ENCODE measurements around the gene TUBGCP3.
A peak's percentile ranks its signal among the peaks of the same experiment; 100 is the strongest.

TUBGCP3 gene

DNA sequence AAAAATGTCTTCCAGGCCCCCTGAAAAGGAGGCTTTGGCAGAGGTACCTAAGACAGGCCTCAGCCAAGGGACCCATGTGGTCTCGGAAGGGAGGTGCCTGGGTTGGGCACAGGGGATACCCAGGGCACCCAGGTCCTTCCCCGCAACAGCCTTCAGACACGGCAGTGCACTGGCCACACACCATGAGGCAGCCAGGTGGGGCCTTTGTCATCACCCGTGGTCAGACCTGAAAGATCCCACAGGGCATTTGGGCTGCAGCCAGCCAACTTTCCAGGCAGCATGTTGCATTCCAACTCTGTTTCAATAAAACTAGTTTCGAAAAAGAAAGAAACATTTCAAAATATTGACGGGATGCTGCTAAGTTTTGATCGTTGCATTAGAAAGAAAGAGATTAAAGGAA lies 4.7 kb upstream of the TUBGCP3 start:
- no peak for DNase-seq
- H3K4me1 ChIP-seq (ENCODE audit: control insufficient read depth, insufficient read depth, low read length, poor library complexity, severe bottlenecking), result peaks cover 7% of the 10 kb centered on the region
- H3K9me3 ChIP-seq (ENCODE audit: control insufficient read depth, low read length), result no peaks in the 10 kb centered on the region
- no peaks in the 10 kb centered on the region for H3K36me3 ChIP-seq (ENCODE audit: control insufficient read depth, insufficient read depth, low read length)
- H3K27ac ChIP-seq (ENCODE audit: insufficient read depth, low read length, poor library complexity, severe bottlenecking), result no peak overlapping the region
- no peaks in the 10 kb centered on the region for H3K27me3 ChIP-seq (replicated peaks; ENCODE audit: control insufficient read depth, insufficient read depth, low read length, poor library complexity, severe bottlenecking)
- no peak overlapping the region for H3K4me3 ChIP-seq (ENCODE audit: insufficient read depth, low read depth, low read length, poor library complexity, severe bottlenecking)

DNA sequence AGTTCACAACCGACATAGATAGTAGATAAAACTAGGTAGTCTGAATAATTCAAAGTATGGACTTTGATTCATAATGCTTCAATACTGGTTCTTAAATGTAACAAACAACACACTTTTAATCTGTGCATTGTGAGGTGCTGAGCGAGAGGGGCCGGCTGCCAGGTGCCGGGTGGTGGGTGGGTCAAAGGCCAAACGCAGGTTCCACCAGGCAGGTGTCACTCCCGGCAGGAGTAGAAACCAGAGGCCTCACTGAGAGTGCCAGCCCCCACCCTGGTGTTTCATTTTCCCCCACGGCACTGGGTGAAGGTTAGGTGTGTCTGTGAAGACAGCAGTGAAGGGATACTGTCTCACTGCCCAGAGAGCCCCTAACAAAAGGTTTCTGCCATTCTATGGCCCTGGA lies 4.2 kb upstream of the TUBGCP3 start:
- Histone ChIP-seq H3K4me1 (ENCODE audit: control insufficient read depth, insufficient read depth, low read length, poor library complexity, severe bottlenecking) (peaks cover 7% of the 10 kb centered on the region), H3K4me3 (ENCODE audit: insufficient read depth, low read depth, low read length, poor library complexity, severe bottlenecking) (no peak overlapping the region), H3K27me3 (replicated peaks; ENCODE audit: control insufficient read depth, insufficient read depth, low read length, poor library complexity, severe bottlenecking) (no peaks in the 10 kb centered on the region), H3K9me3 (ENCODE audit: control insufficient read depth, low read length) (no peaks in the 10 kb centered on the region), H3K36me3 (ENCODE audit: control insufficient read depth, insufficient read depth, low read length) (no peaks in the 10 kb centered on the region), H3K27ac (ENCODE audit: insufficient read depth, low read length, poor library complexity, severe bottlenecking) (no peak overlapping the region)
- no peak for DNase-seq

DNA sequence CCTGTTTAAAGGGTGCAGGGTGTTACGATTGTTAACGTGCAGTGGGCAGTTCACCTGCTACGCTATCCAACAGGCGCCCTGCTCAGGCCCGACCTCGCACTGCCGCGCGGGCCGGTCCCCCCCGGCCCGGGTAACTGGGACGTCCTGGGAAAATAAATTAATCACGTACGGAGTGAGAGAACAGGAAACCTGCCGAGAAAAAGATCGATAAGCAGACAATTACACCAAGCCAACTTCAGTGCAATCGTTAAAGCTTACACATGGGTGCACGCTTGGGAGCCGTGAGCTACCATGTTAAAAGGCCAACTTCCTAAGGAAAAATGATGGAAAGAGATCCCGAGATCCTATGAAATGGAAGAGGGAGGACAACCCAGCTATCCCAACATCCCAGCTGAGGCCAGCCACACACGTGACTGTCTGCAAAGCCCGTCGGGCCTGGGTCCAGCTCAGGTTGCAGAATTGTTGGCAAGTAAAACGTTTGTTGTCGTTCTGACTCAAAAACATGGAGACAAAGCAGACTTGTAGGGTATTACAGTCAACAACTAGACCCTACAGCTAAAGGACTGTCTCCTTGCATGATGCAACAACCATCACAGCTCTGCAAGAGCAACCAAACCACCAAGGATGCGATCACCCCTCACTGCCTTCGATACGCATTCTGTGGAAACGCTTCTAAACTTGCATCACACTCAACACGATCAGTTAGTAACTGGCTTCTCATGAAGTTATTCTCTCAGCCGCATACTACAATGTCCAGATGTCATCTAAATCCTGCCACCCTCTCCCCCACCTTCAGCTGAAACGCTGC lies 741 bp upstream of the TUBGCP3 start:
- Histone ChIP-seq H3K9me3 (ENCODE audit: control insufficient read depth, low read length) (no peaks in the 10 kb centered on the region), H3K27me3 (replicated peaks; ENCODE audit: control insufficient read depth, insufficient read depth, low read length, poor library complexity, severe bottlenecking) (no peaks in the 10 kb centered on the region), H3K36me3 (ENCODE audit: control insufficient read depth, insufficient read depth, low read length) (no peaks in the 10 kb centered on the region), H3K4me3 (ENCODE audit: insufficient read depth, low read depth, low read length, poor library complexity, severe bottlenecking) (peak overlapping the region; percentile 97), H3K27ac (ENCODE audit: insufficient read depth, low read length, poor library complexity, severe bottlenecking) (peak overlapping the region; percentile 68), H3K4me1 (ENCODE audit: control insufficient read depth, insufficient read depth, low read length, poor library complexity, severe bottlenecking) (peaks cover 7% of the 10 kb centered on the region)
- DNase-seq, result no peak

DNA sequence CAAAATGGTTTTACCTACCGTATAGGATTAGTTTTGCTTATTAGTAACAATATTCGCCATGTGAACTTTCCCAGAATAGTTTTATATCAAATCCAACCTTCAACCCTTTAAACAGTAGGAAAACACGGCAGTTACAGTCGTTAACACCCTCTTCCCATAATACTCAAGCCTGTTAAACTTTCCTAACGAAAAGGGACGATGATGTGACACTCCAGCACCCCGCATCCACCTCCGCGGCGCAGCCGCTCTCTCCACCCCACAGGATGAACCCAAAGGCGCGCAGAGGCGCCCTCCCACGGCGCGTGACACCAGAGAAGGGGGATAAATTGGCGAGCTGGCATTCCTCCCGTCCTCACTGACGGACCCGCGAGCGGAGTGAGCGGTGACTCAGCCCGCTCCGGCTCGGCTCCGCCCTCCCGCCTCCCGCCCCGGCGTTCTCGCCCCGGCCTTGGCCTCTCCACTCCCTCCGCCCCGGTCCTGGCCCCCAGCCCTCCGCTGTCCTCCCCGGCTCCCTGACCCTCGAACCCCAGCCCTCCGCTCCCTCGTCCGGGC lies 665 bp downstream of the TUBGCP3 start:
- Histone ChIP-seq H3K4me3 (ENCODE audit: insufficient read depth, low read depth, low read length, poor library complexity, severe bottlenecking) (peak overlapping the region; percentile 97), H3K27ac (ENCODE audit: insufficient read depth, low read length, poor library complexity, severe bottlenecking) (peak overlapping the region; percentile 68), H3K27me3 (replicated peaks; ENCODE audit: control insufficient read depth, insufficient read depth, low read length, poor library complexity, severe bottlenecking) (no peaks in the 10 kb centered on the region), H3K4me1 (ENCODE audit: control insufficient read depth, insufficient read depth, low read length, poor library complexity, severe bottlenecking) (peaks cover 7% of the 10 kb centered on the region), H3K9me3 (ENCODE audit: control insufficient read depth, low read length) (no peaks in the 10 kb centered on the region), H3K36me3 (ENCODE audit: control insufficient read depth, insufficient read depth, low read length) (no peaks in the 10 kb centered on the region)
- peak; percentile 41 to 55 (median 51) for DNase-seq

DNA sequence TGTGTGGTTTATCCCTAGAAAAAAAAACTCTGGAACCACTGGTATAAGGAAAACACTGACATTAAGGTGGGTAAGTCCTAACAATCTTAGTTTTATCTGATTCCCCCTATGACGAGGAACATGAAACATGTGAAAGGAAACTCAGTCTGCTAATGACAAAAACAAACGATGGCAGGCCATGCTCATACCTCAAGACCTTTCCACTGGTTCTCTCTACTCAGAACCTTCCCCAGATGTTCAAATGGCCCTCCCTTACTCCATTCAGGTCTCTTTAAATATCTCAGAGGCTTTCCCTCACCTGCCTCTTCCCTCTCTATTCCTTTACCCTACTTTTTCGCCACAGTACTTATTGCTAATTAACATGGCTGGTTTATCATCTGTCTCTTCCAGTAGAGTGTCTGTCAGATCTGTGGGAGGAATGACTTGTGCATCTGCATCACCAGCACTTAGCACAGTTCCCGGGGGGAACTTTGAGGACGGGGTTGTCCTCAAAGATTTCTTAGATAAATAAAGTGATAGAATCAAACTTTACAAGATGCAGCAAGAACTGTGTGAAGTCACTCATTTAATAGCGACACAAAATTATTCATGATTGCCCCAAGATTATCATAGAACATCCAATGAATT lies 1.5 kb downstream of the TUBGCP3 start:
- peaks cover 7% of the 10 kb centered on the region for H3K4me1 ChIP-seq (ENCODE audit: control insufficient read depth, insufficient read depth, low read length, poor library complexity, severe bottlenecking)
- H3K27ac ChIP-seq (ENCODE audit: insufficient read depth, low read length, poor library complexity, severe bottlenecking), result no peak overlapping the region
- DNase-seq, result no peak
- no peaks in the 10 kb centered on the region for H3K9me3 ChIP-seq (ENCODE audit: control insufficient read depth, low read length)
- no peaks in the 10 kb centered on the region for H3K27me3 ChIP-seq (replicated peaks; ENCODE audit: control insufficient read depth, insufficient read depth, low read length, poor library complexity, severe bottlenecking)
- no peaks in the 10 kb centered on the region for H3K36me3 ChIP-seq (ENCODE audit: control insufficient read depth, insufficient read depth, low read length)
- peak overlapping the region; percentile 97 for H3K4me3 ChIP-seq (ENCODE audit: insufficient read depth, low read depth, low read length, poor library complexity, severe bottlenecking)

DNA sequence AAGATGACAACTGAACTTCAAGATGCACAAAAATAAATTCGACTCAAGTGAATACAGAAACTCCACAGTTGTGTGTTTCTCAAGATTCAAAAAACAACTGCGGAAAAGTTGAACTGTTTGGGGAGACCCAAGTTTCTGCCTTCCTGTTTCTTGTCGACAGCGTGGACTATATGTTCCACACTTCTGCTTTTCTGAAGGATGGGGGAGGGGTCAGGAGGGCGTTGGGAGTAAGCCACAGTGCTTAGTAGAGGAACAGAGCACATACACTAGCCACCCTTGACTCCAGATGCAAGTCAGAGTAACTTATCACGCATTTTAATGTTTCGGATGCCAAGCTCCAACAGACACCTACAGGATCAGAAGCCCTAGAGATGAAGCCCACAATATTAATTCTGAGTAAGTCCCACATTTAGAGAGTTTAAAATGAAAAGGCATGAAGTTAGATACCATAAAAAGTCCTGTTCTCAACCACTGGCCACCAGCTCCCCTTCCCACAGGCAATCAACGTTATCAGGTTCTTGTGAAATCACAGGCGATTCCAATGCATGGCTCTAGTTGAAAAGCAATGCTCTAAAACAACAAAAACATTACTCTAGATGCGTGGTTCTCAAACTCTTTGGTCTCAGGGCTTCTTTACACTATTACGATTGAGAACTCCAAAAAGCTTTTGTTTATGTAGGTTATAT lies 4.2 kb downstream of the TUBGCP3 start:
- Histone ChIP-seq H3K4me1 (ENCODE audit: control insufficient read depth, insufficient read depth, low read length, poor library complexity, severe bottlenecking) (peaks cover 7% of the 10 kb centered on the region), H3K36me3 (ENCODE audit: control insufficient read depth, insufficient read depth, low read length) (no peaks in the 10 kb centered on the region), H3K27ac (ENCODE audit: insufficient read depth, low read length, poor library complexity, severe bottlenecking) (no peak overlapping the region), H3K9me3 (ENCODE audit: control insufficient read depth, low read length) (no peaks in the 10 kb centered on the region), H3K4me3 (ENCODE audit: insufficient read depth, low read depth, low read length, poor library complexity, severe bottlenecking) (no peak overlapping the region), H3K27me3 (replicated peaks; ENCODE audit: control insufficient read depth, insufficient read depth, low read length, poor library complexity, severe bottlenecking) (no peaks in the 10 kb centered on the region)
- DNase-seq, result no peak

DNA sequence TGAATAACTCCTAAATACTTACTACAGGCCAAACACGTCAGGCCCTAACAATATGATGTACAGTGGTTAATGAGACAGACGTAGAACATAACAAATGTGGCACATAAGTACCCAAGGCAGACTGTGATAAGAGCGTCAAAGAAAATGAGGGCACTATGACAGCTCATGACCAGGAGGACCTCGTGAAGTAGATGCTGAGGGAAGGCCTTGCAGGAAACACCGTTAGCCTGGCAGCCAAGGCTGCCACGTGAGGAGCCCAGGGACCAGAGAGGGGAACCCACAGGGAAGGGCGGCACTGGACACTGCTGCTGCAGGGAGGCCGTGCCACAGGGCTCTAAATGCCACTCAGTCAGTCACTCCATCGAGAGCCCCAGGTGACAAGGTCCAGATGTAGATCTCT lies 5.7 kb downstream of the TUBGCP3 start:
- no peak for DNase-seq
- Histone ChIP-seq H3K4me1 (ENCODE audit: control insufficient read depth, insufficient read depth, low read length, poor library complexity, severe bottlenecking) (no peaks in the 10 kb centered on the region), H3K4me3 (ENCODE audit: insufficient read depth, low read depth, low read length, poor library complexity, severe bottlenecking) (no peak overlapping the region), H3K36me3 (ENCODE audit: control insufficient read depth, insufficient read depth, low read length) (peaks cover 3% of the 10 kb centered on the region), H3K27me3 (replicated peaks; ENCODE audit: control insufficient read depth, insufficient read depth, low read length, poor library complexity, severe bottlenecking) (no peaks in the 10 kb centered on the region), H3K27ac (ENCODE audit: insufficient read depth, low read length, poor library complexity, severe bottlenecking) (no peak overlapping the region), H3K9me3 (ENCODE audit: control insufficient read depth, low read length) (no peaks in the 10 kb centered on the region)

DNA sequence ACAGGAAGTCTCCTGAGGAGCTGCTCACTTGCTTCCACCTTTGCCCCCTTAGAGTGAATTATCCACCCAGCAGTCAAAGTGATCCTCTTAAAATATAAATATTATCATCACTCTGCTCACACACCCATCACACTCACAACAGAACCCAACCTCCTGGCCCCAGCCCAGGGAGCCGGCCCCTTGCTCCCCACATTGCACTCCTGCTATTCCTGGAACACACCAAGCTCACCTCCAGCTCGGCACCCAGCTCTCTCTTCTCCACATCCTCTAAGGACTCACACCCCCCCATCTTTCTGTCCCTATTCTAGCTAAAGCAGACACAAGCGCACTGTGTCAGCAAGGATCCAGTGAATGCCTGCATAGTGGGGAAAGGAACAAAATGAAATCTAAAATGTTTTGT lies 7.0 kb downstream of the TUBGCP3 start:
- no peak overlapping the region for H3K4me3 ChIP-seq (ENCODE audit: insufficient read depth, low read depth, low read length, poor library complexity, severe bottlenecking)
- no peak overlapping the region for H3K27ac ChIP-seq (ENCODE audit: insufficient read depth, low read length, poor library complexity, severe bottlenecking)
- no peaks in the 10 kb centered on the region for H3K4me1 ChIP-seq (ENCODE audit: control insufficient read depth, insufficient read depth, low read length, poor library complexity, severe bottlenecking)
- H3K9me3 ChIP-seq (ENCODE audit: control insufficient read depth, low read length), result no peaks in the 10 kb centered on the region
- no peak for DNase-seq
- no peaks in the 10 kb centered on the region for H3K27me3 ChIP-seq (replicated peaks; ENCODE audit: control insufficient read depth, insufficient read depth, low read length, poor library complexity, severe bottlenecking)
- peaks cover 3% of the 10 kb centered on the region for H3K36me3 ChIP-seq (ENCODE audit: control insufficient read depth, insufficient read depth, low read length)

DNA sequence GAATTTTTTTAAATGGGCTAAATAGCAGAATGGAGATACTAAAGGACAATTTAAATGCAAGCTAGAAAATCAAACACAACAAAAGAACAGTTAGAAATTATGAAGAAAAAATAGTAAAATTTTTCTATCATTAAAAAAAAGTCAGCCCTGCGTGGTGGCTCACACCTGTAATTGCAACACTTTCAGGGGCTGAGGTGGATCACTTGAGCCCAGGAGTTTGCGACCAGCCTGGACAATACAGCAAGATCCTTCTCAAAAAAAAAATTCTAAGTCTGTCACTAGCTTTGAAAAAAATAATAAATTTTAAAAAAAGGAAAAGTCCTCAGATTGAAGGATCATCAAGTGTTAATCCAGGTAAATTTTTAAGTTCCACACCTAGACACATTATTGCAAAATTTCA lies 7.7 kb downstream of the TUBGCP3 start:
- Histone ChIP-seq H3K4me1 (ENCODE audit: control insufficient read depth, insufficient read depth, low read length, poor library complexity, severe bottlenecking) (no peaks in the 10 kb centered on the region), H3K9me3 (ENCODE audit: control insufficient read depth, low read length) (no peaks in the 10 kb centered on the region), H3K27ac (ENCODE audit: insufficient read depth, low read length, poor library complexity, severe bottlenecking) (no peak overlapping the region), H3K27me3 (replicated peaks; ENCODE audit: control insufficient read depth, insufficient read depth, low read length, poor library complexity, severe bottlenecking) (no peaks in the 10 kb centered on the region), H3K36me3 (ENCODE audit: control insufficient read depth, insufficient read depth, low read length) (peaks cover 3% of the 10 kb centered on the region), H3K4me3 (ENCODE audit: insufficient read depth, low read depth, low read length, poor library complexity, severe bottlenecking) (no peak overlapping the region)
- DNase-seq, result no peak
